ENCODE results near the gene GPR143. TPM values are rescaled to one million over a fixed set of nuclear protein-coding genes. Genes with fewer than 3 reads are reported as not detected.
"Not testable (repeated sequence)": the region's sequence is repeated elsewhere in the genome, so short reads cannot be mapped to it uniquely, and the experiment has no call there.

GPR143 gene
- total RNA-seq, 1 donor from 2014 or later = 7.1 TPM

GRCh38 chrX:9781941-9782340, 16.3 kb upstream of the GPR143 start:
- peaks cover 7% of the 10 kb centered on the region for H3K36me3 Mint-ChIP-seq (ENCODE audit: insufficient read depth)
- no peaks in the 10 kb centered on the region for H3K27me3 Mint-ChIP-seq
- H3K9me3 Mint-ChIP-seq (ENCODE audit: low read depth) = no peaks in the 10 kb centered on the region
- no peak overlapping the region for H3K4me3 Mint-ChIP-seq (ENCODE audit: low read depth)
- H3K4me1 Mint-ChIP-seq (ENCODE audit: low read depth) = no peaks in the 10 kb centered on the region
- no peak overlapping the region for H3K27ac Mint-ChIP-seq
- no peak for DNase-seq (ENCODE audit: low spot score, unreplicated experiment)
- TF ChIP-seq CTCF (IDR thresholded peaks at IDR 0.05; ENCODE audit: unreplicated experiment) = no peak

GRCh38 chrX:9775930-9776329, 10.3 kb upstream of the GPR143 start:
- Mint-ChIP-seq H3K36me3 (ENCODE audit: insufficient read depth) (peaks cover 10% of the 10 kb centered on the region), H3K4me3 (ENCODE audit: low read depth) (no peak overlapping the region), H3K4me1 (ENCODE audit: low read depth) (no peaks in the 10 kb centered on the region), H3K27me3 (no peaks in the 10 kb centered on the region), H3K9me3 (ENCODE audit: low read depth) (no peaks in the 10 kb centered on the region), H3K27ac (no peak overlapping the region)
- no peak for TF ChIP-seq CTCF (IDR thresholded peaks at IDR 0.05; ENCODE audit: unreplicated experiment)
- no peak for DNase-seq (ENCODE audit: low spot score, unreplicated experiment)

- H3K27me3 Mint-ChIP-seq = no peaks in the 10 kb centered on the region
- H3K4me1 Mint-ChIP-seq (ENCODE audit: low read depth) = no peaks in the 10 kb centered on the region
- no peak overlapping the region for H3K4me3 Mint-ChIP-seq (ENCODE audit: low read depth)
- H3K9me3 Mint-ChIP-seq (ENCODE audit: low read depth) = peaks cover 3% of the 10 kb centered on the region
- TF ChIP-seq CTCF (IDR thresholded peaks at IDR 0.05; ENCODE audit: unreplicated experiment) = no peak
- H3K36me3 Mint-ChIP-seq (ENCODE audit: insufficient read depth) = peaks cover 5% of the 10 kb centered on the region
- DNase-seq (ENCODE audit: low spot score, unreplicated experiment) = no peak
- no peak overlapping the region for H3K27ac Mint-ChIP-seq
These were observed 7.3 kb upstream of the GPR143 start for GRCh38 chrX:9772943-9773342.

- Mint-ChIP-seq H3K9me3 (ENCODE audit: low read depth) (peaks cover 3% of the 10 kb centered on the region), H3K27ac (no peak overlapping the region), H3K4me3 (ENCODE audit: low read depth) (no peak overlapping the region), H3K4me1 (ENCODE audit: low read depth) (no peaks in the 10 kb centered on the region), H3K27me3 (peaks cover 6% of the 10 kb centered on the region), H3K36me3 (ENCODE audit: insufficient read depth) (peaks cover 1% of the 10 kb centered on the region)
- no peak for TF ChIP-seq CTCF (IDR thresholded peaks at IDR 0.05; ENCODE audit: unreplicated experiment)
- DNase-seq (ENCODE audit: low spot score, unreplicated experiment) = no peak
These were observed 4.7 kb upstream of the GPR143 start for GRCh38 chrX:9770319-9770718.

GRCh38 chrX:9768321-9768839, 2.7 kb upstream of the GPR143 start:
- H3K36me3 Mint-ChIP-seq (ENCODE audit: insufficient read depth); DNase-seq (ENCODE audit: low spot score, unreplicated experiment); H3K4me1 Mint-ChIP-seq (ENCODE audit: low read depth); H3K27ac Mint-ChIP-seq; H3K9me3 Mint-ChIP-seq (ENCODE audit: low read depth); H3K4me3 Mint-ChIP-seq (ENCODE audit: low read depth): not testable (repeated sequence)
- peaks cover 10% of the 10 kb centered on the region for H3K27me3 Mint-ChIP-seq

- H3K4me1 Mint-ChIP-seq (ENCODE audit: low read depth) = no peaks in the 10 kb centered on the region
- H3K27ac Mint-ChIP-seq = no peak overlapping the region
These were observed 1.7 kb upstream of the GPR143 start for GRCh38 chrX:9767375-9767774.

More at GRCh38 chrX:9767375-9767774, 1.7 kb upstream of the GPR143 start:
- Mint-ChIP-seq H3K9me3 (ENCODE audit: low read depth) (peaks cover 3% of the 10 kb centered on the region), H3K27me3 (peaks cover 10% of the 10 kb centered on the region), H3K4me3 (ENCODE audit: low read depth) (no peak overlapping the region), H3K36me3 (ENCODE audit: insufficient read depth) (no peaks in the 10 kb centered on the region)
- DNase-seq (ENCODE audit: low spot score, unreplicated experiment) = no peak
- no peak for TF ChIP-seq CTCF (IDR thresholded peaks at IDR 0.05; ENCODE audit: unreplicated experiment)
